HG03196 (cell line): ENCODE results near the gene HBS1L.

Experiments
- ATAC-seq: cut with Tn5 transposase; IDR thresholded peaks from one replicate; pipeline ENCODE4 v1.9.1; 2021; ENCODE audit not compliant: unreplicated experiment

Gene HBS1L

DNA sequence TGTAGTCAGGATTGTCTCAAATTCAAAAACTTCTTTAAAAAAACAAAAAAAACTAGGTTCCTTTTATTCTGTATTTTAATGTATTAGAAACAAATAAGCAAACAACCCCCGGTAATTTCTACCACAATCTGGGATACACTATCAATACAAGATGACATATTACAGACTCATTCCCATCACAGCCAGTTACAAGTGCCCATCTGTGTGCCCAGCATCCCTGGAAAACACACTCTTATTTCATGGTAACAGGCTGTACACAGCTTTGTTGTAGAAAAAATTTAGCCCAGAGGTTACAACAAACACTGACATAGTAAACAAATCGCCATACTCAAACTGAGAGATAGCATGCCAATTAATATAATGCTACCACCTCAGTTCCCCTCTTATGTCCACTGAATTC lies 16.3 kb downstream of the HBS1L start:
- no peak for ATAC-seq

DNA sequence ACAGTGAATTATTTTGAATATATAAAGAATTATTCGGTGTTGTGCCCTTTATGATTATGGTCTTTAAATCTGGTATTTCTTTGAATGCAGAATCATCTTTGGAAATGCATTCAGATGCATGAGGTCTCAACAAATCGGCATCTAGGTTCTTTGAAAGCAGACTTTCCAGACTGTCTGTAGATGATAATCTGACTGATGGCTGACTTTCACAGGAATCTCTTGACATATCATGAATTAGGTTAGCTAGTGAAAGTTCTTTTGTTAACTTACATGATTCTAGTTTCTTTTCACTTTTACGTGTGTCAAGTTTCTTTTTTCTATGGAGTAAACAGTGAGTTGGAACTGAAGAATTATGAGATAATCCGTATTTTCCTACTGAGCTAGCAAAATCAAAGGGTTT lies 17.1 kb downstream of the HBS1L start:
- ATAC-seq, result no peak

DNA sequence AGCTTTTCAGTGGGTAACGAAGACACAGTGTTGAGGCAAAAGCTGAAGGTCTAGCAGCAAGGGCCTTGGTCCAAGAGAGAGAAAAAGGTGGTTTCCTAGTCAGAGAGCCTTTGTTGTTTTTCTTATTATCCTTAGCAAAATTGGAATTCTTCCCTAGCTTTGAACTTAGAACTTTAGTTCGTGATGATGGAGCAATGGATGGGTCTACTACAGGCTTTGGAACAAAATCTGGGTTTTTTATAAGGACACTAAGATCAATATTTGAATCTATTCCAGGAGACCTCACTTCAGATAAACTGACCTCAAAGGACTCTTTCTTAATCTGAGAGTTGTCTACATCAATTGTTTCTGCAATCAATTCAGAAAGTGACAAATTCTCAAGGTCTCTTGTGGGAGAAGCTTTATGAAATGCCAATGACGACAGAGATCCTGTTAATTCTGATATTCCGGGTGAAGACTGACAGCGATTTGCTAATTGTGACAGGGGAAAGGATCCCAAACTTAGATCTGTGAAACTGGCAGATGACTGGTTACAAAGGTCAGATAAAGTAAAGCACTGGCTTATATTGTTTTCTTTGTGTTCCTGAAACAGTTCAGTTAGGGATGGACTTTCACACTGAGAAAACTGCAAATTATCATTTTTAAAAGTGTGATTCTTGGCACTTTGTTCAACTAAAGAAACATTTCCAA lies 17.7 kb downstream of the HBS1L start:
- no peak for ATAC-seq

DNA sequence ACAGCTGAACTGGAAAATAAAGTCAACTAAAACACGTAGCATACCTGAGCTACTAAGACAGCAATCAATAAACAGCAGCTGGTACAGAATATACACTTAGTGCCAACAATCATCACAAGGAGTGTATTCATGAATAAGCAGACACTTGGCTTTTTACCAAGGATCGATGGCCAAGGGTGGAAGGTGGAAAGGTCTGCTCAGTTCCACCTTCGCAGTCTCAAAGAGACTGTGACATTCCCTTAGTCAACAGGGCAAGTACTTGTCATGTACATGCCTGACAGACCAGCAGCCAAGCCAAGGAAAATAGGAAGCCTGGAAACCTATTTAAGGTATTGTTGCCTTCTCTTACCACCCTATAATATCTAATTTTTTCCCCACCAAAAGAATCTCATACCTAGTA lies 21.4 kb downstream of the HBS1L start:
- ATAC-seq, result no peak

DNA sequence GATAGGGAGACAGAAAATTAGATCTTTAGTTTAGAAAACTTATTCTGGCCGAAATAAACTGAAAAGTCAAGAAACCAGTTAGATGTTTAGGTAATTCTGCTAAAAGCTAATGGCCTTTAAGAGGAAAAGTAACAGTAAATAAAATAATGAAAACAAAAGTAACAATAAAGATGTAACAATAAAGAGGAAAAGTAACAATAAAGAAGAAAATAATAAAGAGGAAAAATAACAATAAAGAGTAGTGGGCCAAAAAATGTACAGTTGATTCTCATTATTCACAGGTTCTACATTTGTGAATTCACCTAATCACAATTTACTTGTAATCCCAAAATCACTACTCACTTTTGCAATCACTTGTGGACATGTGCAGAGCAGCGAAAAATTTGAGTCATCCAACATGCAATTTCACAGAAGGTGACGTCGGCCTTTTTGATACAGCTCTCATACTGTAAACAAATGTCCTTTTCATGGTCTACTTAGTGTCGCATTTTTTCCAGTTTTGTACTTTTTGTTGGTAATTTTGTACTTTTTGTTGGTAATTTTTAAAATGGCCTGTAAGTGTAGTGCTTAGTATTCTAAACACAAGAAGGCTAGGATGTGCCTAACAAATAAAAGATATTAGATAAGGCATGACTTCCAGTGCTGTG lies 24.0 kb downstream of the HBS1L start:
- no peak for ATAC-seq

DNA sequence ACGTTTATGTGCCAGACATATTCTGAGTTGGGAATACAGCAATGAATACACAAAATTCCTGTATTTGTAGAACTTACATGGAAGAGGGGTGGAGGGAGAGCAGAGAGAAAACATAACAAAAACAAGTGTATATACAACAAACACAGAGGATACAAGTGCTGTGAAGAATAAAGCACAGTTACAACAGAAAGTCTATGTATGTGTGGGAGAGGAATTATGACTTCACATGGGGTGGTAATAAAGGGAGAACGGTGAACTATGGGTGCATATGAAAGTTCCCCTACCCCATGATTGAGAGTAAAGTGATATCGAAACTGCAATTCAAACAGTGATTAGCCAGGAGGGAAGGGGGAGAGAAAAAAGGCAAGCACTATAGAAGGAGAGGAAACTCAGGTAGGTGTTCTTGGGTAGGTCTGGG lies 24.6 kb downstream of the HBS1L start:
- ATAC-seq, result peak; percentile 92

DNA sequence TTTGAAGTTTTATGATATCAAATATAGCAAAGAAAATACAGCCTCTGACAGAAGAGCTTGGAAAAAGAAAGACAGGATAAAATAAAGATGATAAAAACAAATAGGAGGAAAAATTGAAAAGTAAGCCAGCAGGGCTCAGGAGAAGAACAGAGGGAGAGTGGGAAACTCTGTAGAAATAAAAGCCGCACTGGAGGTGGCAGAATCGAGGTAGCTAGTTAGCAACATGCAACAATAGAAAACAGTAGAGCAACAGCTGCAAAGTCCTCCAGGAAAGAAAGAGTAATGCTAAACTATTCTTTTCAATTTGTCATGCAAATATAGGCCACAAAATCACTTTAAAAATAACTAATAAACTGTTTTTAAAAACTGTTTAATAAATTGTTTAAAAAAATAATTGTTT lies 28.8 kb downstream of the HBS1L start:
- ATAC-seq, result no peak

DNA sequence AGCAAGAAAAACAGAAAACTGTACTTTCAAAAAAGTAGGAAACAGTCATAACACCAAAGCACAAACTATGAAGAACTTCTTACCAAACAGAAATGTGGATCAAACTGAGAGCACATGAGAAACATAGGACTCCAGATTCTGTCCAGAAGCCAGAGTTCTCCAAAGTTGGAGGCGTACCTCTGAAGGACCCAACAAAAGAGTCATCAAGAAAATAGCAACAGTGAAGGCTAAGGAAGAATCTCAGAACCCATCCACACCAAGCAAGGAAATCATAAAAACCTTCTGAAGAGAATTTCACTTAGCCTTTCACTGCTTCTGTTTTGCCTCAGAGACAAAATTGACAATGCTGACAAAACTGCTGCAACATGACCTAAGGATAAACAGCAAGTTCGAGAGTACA lies 29.4 kb downstream of the HBS1L start:
- no peak for ATAC-seq

DNA sequence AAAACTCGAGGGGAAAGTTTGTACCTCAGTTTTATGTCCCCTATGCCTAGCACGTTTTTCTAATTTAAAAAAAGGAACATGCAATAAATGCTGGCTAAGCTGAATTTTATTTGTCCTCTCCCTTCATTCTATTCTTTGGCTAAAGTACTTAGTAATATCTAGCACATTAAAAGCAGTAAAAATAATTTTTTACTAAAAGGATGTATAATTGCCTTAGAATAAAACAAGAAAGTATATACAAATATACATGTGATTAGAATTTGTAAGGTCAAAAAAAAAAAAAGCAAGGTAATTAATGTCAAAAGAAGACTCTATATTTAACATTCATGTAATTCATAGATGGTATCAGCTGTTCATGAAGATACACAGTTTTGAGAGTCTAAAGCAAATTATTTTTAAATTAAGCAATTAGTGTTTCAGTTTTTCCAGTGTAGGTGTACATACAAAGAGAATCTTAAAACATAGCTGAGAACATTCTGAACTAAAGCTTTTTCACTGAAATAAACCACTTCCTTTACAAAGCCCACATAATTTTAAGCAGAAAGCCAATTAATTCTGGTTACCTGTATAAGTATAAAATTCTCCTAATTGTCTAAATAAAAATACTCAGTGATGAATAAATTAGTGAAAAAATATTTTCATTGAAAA lies 32.4 kb downstream of the HBS1L start:
- no peak for ATAC-seq

DNA sequence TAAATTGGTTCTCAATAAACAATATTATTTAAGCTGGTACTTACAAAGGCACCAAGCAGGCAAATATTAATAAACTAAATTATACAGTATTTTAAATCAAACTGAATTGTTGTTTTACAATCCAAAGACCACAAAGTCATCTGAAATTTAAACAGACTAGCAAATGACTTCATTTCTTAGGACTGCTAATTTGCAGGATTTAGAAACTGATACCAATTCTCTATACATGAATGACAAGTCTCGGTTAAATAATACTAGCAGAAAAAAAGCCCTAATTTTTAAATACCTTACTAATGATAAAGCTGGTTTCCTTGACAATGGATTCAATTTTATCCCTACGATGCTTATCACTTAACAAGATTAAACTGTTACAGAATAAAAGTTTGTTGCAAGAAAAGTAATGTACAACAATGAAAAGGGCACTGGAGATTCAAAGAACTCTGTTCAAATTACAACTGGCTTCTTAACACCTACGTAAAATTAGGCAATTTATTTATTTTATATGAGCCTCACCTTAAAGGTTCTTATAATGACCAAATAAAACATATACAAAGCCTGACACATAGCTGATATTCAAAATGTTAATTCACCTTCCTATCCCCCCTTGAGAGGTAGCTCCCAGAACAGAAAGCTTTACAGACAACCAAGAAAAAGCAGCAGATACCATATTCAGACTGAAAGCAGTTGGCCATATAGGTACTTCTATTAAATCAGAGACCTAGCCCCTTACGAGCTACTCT lies 33.1 kb downstream of the HBS1L start:
- ATAC-seq, result peak; percentile 70

DNA sequence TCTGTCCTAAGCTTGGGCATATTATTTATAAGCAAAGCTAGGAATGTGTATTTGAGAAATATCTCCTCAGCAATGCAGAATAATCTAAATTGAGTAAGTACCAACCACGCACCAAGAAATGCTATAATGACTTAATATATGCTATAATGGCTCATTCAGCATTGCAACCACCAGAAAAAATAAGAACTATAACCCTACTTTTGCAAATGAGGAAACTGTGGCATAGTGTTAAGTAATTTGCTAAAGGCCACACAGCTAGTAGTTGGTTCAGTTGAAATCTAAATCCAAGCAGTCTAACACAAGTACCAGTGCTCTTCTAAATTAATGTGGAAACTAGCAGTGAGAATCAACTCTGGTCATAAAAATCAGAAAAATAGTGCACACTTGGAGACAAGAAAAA lies 35.7 kb downstream of the HBS1L start:
- ATAC-seq, result no peak

DNA sequence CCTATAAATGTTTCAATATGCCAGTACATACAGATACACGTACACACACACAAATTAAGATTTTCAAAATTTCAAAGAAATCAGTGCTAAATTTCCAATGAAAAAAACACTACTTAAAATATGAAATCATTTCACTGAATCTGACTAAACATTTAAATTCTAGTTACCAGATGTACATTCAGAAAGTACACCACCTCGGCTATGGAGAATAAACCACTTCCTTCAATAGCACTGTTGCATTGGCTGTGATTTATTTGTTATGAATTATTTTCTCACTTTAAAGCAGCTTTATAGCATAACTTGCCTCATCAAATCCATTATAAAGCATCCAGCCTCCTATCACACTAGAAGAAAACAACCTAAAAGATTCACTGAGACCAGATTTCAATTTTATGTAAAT lies 36.6 kb downstream of the HBS1L start:
- no peak for ATAC-seq

DNA sequence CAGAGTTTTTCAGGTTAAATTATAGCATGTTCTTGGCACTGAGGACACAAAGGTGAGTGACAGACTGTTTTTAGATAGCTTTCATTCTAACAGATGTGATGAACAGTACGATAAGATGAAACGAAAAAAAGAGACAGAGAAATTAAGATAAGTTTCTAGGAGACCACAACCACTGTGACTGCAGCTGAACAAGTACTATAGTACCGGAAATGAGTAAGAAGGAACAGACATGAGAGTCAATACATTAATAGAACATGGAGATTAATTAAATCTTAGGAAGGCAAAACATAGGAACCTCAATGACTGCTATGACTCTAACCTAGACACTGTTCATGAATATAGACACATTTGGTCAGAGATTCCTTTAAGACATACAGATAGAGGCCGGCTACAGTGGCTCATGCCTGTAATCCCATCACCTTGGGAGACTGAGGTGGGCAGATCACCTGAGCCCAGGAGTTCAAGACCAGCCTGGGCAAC lies 40.2 kb downstream of the HBS1L start:
- peak; percentile 81 for ATAC-seq

DNA sequence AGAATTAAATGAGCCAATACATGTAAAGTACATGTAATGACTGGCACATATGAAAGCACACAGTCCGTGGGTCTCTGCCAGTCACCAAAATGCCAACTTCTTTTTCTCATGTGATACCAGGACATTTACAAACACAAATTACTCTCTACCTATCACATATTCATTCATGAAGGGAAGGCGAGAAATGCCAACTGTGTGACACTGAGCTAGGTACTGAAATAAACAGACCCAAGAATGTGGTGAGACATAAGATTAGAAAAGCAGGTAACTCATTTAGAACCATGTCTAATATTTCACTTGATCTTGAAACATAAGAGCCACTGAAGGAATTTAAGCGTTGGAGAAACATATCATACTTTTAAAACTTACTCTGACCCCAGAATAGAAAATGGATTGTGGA lies 41.4 kb downstream of the HBS1L start:
- no peak for ATAC-seq

DNA sequence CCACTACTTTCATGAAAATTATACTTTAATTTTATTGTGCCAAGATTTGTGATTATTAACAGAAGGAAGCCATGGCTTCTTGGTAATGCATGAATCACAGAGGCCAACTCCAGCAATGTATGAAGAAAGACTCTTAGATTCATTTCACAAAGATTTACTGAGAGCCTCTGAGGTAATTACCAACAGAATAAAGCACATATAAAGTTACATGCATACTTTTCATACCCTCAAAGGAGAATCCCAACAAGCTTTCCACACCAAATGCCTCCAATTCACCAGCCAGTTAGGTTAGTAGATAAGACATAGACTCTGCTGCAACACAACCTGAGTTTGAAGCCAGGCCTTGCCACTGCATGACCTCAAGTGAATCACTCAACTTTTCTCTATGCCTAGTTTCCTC lies 41.9 kb downstream of the HBS1L start:
- ATAC-seq, result no peak

DNA sequence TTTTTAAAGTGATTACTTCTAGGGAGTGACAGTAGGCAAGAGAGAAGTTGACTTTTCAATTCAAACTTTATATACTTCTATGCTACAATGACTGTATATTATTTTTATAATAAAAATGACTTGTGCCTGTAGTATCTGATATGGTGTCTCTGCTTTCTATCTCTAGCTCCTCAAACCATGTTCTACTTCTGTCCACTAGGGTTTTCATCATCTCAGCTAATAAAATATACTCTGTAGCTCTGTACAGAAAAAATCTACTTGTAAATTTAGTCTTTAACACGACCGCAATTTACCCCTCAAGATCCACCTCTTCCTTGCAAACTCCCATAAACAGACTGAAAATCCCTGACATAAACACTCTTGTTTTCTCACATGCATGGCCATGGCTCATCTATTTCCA lies 42.3 kb downstream of the HBS1L start:
- ATAC-seq, result no peak

DNA sequence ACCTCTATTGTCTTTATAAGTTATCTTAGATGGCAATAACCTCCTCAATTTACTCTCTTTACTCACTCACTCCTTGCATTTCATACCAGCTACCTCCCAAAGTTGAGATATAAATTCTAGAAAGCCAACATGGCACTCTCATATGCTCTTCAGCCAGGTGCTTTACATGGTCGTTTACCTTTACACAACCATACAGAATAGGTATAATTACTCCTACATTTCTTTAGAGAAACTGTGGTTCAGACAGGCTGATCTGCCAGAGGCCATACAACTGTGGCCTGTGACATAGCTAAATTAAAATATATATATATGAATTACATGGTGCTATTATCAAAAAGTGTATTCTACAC lies 45.7 kb downstream of the HBS1L start:
- no peak for ATAC-seq

DNA sequence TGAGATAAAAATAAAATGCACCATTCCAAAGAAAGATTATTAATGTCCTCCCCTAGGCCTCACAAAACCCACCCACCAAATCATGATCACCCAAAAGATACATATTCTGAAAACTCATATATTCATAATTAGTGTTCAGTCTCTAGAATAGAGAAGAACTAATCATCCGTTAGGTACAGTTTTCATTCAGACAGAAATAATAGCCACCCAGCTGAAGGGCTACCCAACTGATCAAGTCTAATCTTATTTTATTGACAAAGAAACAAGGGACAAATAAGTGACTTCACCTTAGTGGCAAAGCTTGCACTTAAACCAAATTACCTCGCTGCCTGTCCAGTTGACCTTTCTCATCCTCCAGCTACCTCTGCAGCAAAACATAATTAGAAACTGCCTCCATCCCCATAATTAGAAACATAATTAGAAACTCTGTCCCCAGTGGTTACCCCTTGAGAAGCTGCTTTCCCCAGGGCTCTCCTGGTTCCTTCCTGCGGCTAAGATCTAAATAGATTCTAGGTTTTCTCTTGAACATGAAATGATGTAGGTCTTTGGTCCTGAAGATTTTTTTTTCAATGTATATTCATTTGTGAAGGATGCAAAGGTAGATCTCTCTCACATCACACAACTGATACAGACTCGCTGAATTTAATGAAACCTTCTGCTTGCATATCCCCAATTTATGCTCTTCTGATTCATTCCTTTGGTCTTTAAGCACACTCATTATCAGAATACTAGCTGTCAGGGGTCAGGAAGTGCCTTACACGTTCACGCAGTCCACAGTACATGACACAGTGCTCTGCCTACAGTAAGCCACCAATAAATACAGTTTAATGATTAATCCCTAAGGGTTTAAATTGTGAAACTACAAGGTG lies 46.3 kb downstream of the HBS1L start:
- peak; percentile 91 for ATAC-seq

DNA sequence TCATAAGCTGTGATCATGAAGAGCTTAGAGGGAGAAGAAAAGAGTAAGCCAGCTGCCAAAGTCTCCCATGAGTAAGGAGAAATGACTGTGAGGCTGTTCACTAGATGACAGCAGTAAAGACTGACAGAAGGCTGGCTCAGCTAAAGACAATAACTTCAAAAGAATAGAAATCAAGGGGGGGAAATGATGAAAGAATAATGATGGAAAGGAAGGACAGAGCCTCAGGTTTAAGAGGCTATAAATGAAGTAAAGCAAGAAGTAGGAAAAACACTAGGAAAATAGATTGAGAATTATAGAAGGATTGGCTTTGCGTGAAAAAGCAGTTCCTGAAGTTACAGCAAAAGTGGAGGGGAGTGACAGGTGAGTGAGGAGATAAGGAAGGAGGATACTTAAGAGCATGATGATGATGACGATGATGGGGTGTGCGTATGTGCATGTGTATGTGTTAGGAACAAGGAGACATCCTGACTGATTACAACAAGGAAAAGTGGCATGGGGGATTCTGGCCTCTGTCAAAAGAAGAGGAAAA lies 48.2 kb downstream of the HBS1L start:
- no peak for ATAC-seq

DNA sequence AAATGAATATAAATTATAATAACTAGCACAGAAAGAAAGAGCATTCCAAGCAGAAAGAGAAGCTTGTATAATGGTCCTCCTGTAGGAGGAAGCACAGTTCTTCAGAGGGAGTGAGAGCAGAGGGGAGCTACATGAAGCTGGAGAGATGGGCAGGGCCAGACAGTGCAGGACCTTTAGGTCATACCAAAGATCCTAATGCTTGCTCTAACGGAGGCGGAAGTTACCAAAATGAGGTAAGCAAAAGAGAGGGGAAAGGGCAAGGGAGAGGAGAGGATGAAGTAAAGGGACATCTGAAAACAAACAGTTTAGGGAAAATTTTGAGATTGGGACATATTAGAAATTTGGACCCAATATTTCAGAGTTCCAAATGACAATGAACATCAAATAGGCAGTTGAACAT lies 50.2 kb downstream of the HBS1L start:
- no peak for ATAC-seq
